HG03460 (cell line): ENCODE measurements around the gene LAMB3.
A peak's percentile ranks its signal among the peaks of the same experiment; 100 is the strongest.
"Not testable (repeated sequence)": the region's sequence is repeated elsewhere in the genome, so short reads cannot be mapped to it uniquely, and the experiment has no call there.

Source experiments
- ATAC-seq: cut with Tn5 transposase; IDR thresholded peaks from one replicate; pipeline ENCODE4 v1.9.1; 2021; ENCODE audit not compliant: unreplicated experiment

Gene LAMB3

GRCh38 chr1:209652121-209652735 is at the start of gene LAMB3:
Gene LAMB3 (minus strand): TSS chr1:209652425. CDS start chr1:209650944, 1,481 bp downstream.
- no peak for ATAC-seq

GRCh38 chr1:209700686-209701085 is 48.5 kb upstream of the LAMB3 start:
- not testable (repeated sequence) for ATAC-seq

DNA sequence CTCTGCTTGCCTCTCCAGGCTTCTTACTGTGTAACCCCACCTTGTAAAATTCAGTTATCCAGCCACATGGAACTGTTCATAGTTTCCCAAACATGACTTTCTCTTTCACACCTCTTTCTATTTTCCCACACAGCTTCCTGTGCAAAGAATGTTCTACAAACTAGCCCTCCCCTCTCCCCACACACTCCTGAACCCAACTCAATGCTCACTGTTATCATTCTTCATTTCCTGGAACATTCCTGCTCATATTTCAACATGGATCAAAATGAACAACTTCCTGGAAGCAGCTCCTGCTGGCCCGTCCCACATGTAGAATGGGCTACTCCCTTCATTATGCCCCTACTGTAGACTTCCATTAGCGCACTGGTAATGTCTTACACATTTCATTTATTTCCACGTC is 44.9 kb upstream of the LAMB3 start:
- no peak for ATAC-seq

- ATAC-seq, result no peak
Measured at GRCh38 chr1:209696673-209697072, 44.4 kb upstream of the LAMB3 start.

GRCh38 chr1:209692745-209693504 is 40.7 kb upstream of the LAMB3 start:
- peak; percentile 66 for ATAC-seq

DNA sequence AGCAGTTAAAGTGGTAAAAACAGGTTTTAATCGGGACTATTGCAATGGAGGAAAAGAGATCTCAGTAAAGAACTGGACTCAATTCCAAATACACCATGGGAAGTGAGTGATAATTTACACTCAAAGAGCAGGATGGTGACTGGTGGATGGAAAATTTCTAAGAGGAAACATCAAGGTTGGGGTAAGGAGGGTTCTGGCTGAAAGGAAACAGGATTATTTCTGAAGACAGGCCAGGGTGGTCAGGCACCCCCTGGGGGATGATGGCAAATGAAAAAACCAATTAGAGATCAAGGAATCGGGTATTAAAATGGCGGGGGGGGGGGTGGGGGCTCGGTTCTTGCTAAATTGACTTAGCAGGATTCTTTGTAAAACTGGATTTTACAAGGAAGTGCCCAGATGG is 40.1 kb upstream of the LAMB3 start:
- ATAC-seq, result no peak

- no peak for ATAC-seq
Measured at GRCh38 chr1:209691237-209691636, 39.0 kb upstream of the LAMB3 start.

- no peak for ATAC-seq
Measured at GRCh38 chr1:209689477-209689876, 37.3 kb upstream of the LAMB3 start.

GRCh38 chr1:209688746-209689234 is 36.6 kb upstream of the LAMB3 start:
- ATAC-seq, result no peak

DNA sequence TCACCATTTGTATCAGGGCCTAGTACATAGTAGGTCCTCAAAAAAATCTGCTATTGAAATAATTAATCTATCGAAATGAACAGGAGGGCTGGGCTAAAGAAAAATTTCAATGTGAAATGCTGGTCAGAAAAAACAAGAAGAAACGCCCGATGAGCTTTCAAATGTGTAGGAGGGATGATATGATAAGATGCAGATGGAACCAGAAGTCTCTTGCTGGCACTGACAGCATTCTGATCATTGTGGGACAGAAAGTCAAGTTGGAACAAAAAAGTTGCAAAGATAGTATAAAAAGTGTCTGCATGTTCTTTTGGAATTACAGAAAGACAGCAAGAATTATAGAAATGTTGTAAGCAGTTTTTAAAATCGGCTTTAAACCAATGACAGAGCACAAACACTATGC is 34.1 kb upstream of the LAMB3 start:
- ATAC-seq, result no peak

- ATAC-seq, result no peak
Measured at GRCh38 chr1:209685821-209686220, 33.6 kb upstream of the LAMB3 start.

DNA sequence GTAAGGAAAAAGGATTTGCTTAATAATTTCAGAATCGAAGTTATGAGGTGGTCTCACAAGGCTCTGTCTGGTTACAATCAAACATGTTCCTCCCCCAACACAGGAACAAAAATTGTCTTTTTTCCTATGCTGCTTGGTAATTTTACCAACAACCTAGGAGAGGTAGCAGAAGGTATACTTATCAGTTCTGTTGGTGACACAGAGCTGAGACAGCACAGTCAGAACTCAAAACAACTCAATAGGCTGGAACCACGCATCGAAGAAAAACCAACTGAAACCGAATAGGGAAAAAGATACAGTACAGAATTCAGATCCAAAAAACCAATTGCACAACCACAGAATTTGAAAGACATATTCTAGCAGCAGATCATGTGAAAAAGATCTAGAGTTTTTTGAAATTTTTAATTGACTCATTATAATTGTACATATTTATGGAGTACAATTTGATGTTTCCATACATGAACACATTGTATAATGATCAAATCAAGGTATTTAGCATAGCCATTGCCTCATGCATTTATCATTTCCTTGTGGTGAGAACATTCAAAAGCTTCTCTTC is 26.8 kb upstream of the LAMB3 start:
- no peak for ATAC-seq

GRCh38 chr1:209675565-209676154 is 23.4 kb upstream of the LAMB3 start:
- ATAC-seq, result no peak

GRCh38 chr1:209674957-209675564 is 22.8 kb upstream of the LAMB3 start, which contains the start of gene G0S2:
Gene G0S2 (plus strand): TSS chr1:209675412. CDS start chr1:209675685, 273 bp downstream.
- ATAC-seq, result no peak

DNA sequence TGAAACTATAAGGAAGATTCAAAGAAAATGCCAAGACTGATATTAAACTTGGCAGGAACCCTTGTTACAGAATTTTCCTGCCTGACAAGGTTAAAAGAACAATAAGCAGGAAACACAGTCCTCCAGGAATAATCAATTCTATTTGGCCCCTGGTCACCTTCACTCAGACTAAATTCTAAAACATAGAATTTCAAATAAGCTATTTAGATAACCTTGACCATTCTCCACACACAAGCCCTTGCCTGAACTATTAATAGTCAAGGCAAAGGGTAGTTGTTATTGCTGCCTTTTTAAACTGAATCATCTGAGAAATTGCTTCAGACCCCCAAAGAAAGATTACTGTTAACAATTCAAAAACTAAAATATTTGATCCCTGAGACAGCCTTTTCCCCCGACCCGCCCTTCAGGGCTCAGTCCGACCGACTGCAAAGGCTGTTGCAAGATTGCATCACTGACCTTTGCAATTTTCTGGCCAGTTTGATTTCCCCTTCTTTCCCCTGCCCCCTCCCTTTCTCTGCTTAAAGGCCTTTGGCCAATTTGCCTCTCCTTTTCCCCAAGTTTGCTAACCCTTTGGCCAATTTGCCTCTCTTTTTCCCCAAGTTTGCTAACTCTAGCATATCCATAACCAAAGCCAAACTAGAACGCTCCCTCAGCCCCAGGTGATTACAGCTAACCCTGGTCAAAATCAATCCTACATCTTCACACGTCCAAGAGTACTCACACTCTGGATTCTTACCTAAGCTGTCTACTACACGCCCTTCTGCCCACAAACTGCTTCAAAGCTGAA is 21.6 kb upstream of the LAMB3 start:
- ATAC-seq, result no peak

DNA sequence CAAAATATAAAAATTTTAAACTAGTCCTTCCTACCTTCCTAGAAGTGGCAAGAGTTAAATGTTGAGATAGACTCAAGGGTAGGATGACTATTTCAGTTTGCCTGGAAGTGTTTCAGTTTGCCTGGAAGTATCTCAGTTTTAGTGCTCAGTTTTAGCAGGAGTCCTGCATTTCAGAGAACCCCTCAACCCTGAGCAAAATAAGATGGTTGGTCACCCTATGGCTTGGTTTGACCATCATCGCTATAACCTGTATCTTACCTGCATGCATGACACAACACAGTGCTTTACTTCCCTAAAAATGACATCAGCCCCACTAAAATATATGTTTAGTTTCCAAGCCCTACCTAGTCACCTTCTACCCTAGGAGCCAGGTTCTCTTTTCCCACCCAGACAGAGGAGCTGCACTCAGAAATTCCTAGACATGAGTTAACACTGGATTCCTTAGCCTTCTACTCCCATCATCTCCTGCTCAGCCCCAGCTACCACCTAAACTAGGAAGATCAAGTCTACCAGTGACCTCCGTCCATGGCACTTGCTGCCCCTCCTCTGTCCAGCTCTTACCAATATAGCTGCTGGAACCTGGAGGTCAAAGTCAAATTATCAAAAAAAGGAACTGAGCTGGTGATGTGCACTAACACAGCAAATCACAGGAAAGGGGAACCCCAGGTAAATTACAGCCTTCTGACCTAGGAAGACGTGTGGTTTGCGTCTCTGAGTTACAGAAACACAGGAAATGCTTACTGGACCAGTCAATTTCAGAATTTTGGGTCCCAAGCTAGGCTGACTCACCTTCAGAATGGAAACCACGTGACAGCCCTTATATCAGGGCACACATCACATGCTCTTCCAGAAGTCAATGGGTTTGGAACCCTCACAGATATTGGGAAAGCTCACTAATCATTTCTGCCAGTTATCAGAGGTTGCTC is 20.7 kb upstream of the LAMB3 start:
- peak; percentile 90 for ATAC-seq

GRCh38 chr1:209670441-209671082 is 18.3 kb upstream of the LAMB3 start:
- ATAC-seq, result no peak

GRCh38 chr1:209667708-209668107 is 15.5 kb upstream of the LAMB3 start:
- no peak for ATAC-seq

- no peak for ATAC-seq
Measured at GRCh38 chr1:209667103-209667502, 14.9 kb upstream of the LAMB3 start.
